Measurements from ENCODE around the gene BARHL2. TPM values are rescaled to one million over a fixed set of nuclear protein-coding genes. Genes with fewer than 3 reads are reported as not detected.
A peak's percentile ranks its signal among the peaks of the same experiment; 100 is the strongest.

Gene BARHL2
- total RNA-seq, 4 donors from 2014 or later, result not detected

DNA sequence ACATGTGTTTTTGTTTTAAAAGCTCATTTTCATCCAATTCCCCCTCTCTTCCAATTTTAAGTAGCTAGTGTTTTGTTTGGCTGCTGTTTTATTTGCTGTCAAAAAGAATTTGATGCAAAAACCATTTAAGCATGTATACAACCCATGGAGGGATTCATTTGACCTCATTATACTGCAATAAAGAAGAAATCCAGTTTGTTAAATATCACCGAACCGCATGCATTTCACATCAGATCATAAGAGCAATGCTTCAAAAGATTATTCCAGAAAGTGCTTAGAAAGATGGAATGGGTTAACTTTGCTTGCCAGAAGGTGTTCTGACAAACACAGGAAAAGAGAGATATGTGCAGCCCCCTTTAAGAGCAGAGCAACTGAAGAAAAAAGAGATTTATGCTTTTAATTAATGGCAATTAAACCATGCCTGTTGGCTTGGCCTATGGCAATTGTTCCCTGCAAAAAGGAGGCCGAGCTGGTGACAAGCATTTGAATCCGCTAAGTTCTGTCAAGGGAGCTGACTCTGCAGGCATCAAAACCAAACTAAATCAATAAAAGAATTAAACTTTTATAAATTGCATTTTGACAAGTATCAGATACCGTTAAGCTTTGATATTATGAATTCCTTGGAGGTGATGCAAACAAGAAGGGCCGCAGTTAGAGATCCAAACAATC, 14.4 kb upstream of the BARHL2 start:
- Histone ChIP-seq H3K4me3 (no peak overlapping the region), H3K27ac (no peak overlapping the region), H3K27me3 (peaks cover 26 to 100% (median 45%) of the 10 kb centered on the region in 4 donors), H3K4me1 (peaks cover 0 to 40% (median 0%) of the 10 kb centered on the region in 3 donors), H3K9me3 (no peaks in the 10 kb centered on the region), H3K36me3 (no peaks in the 10 kb centered on the region)
- intact Hi-C loops (cut with DNase I), result no loop called here
- 34 to 52% methylated on average over 6 of the region's 6 CpGs for WGBS, 2 donors
- no peak for TF ChIP-seq POLR2A (IDR thresholded peaks at IDR 0.05)
- TF ChIP-seq, protein P1, sequence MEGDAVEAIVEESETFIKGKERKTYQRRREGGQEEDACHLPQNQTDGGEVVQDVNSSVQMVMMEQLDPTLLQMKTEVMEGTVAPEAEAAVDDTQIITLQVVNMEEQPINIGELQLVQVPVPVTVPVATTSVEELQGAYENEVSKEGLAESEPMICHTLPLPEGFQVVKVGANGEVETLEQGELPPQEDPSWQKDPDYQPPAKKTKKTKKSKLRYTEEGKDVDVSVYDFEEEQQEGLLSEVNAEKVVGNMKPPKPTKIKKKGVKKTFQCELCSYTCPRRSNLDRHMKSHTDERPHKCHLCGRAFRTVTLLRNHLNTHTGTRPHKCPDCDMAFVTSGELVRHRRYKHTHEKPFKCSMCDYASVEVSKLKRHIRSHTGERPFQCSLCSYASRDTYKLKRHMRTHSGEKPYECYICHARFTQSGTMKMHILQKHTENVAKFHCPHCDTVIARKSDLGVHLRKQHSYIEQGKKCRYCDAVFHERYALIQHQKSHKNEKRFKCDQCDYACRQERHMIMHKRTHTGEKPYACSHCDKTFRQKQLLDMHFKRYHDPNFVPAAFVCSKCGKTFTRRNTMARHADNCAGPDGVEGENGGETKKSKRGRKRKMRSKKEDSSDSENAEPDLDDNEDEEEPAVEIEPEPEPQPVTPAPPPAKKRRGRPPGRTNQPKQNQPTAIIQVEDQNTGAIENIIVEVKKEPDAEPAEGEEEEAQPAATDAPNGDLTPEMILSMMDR (IDR thresholded peaks at IDR 0.05), result no peak
- no peak for DNase-seq

DNA sequence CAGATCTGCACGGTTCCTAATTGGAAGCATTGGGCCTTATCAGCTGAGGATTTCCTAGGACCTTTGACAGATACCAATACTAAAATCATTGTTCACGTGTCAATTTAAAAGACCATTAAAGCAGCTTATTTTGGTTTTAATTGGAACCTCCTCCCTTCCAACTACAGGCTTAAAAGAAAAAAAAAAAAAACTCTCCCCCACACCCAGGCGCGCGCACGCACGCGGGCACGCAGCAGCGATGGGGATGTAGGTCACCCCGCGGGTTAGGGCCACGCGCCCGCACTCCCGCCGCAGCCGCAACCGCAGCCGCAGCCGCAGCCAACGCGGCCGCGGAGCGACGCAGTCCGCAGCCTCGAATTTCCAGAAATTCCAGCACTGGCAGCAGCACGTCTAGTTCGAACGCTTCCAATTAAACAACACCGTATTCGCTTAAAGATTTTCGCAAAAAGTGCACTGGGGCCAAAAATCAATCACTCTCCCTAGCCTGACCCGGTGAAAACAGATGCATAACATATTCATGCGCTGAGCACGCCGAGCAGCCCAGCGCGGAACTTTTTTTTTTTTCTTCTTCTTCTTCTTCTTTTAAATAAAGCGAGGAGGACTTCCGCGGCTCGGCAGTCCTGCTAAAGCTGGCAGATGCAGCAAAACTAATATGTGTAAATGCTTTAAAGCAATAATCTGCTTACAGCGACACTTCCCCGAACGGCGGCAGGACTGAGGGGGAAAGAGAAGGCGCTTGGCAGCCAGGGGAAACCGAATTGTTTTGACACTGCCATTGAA, 13.3 kb upstream of the BARHL2 start:
- Histone ChIP-seq H3K27me3 (peaks cover 34 to 100% (median 53%) of the 10 kb centered on the region in 4 donors), H3K27ac (no peak overlapping the region), H3K9me3 (no peaks in the 10 kb centered on the region), H3K4me1 (peaks cover 3 to 50% (median 8%) of the 10 kb centered on the region in 3 donors), H3K36me3 (no peaks in the 10 kb centered on the region), H3K4me3 (peak overlapping the region in 2 of 4 donors; percentile 19 to 44)
- no peak for DNase-seq
- 8 to 14% methylated on average over 21 to 40 of the region's 51 CpGs for WGBS, 2 donors
- TF ChIP-seq, protein P1 (IDR thresholded peaks at IDR 0.05), result no peak
- TF ChIP-seq POLR2A (IDR thresholded peaks at IDR 0.05), result no peak
- intact Hi-C loops (cut with DNase I), result no loop called here

DNA sequence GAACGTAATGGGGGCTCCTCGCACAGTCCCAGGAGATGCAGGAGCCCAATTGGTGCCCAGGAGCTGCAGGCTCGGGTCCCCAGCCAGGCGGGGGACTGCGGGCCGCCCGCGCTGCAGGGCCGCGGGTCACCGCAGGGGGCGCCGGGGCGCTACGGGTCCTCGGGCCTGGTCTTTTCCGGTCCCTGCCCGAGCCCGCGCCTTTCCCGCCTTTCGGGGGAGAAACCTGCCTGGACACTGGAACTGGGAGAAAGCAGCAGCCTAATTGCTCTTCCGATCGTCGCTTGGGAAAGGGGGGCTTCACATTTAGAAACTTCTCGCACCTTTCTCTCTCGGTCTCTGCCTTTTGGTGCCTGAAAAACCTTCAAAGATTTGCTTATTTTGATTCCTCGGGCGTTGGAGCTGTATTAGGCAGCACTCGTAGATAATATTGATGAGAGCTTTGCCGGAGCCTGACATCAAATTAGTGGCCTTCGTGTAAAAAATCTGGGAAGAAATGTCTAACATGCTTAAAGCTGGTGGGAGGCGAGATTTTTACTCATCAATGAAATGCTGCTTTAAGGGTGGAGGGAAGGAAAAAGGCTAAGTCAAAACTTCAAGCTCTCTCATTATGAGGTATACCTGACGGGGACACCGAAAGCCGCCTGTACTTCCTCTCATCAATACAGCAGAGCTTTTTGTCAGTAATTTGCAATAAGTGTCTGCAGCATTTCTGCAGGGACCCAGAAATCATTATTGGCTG, 12.6 kb upstream of the BARHL2 start:
- intact Hi-C loops (cut with DNase I), result loop anchor here (10.0 kb wide), 1 partner anchor 235 kb away; no protein-coding TSS in a partner anchor
- Histone ChIP-seq H3K4me3 (peak overlapping the region in 1 of 4 donors; percentile 44), H3K27me3 (peaks cover 38 to 100% (median 61%) of the 10 kb centered on the region in 4 donors), H3K9me3 (no peaks in the 10 kb centered on the region), H3K4me1 (peaks cover 5 to 58% (median 16%) of the 10 kb centered on the region in 3 donors), H3K27ac (no peak overlapping the region), H3K36me3 (no peaks in the 10 kb centered on the region)
- TF ChIP-seq, protein P1 (IDR thresholded peaks at IDR 0.05), result peak in 3 of 6 experiments; percentile 9 to 29 (median 21)
- TF ChIP-seq POLR2A (IDR thresholded peaks at IDR 0.05), result no peak
- 17 to 20% methylated on average over 20 to 28 of the region's 36 CpGs for WGBS, 2 donors
- DNase-seq, result no peak

DNA sequence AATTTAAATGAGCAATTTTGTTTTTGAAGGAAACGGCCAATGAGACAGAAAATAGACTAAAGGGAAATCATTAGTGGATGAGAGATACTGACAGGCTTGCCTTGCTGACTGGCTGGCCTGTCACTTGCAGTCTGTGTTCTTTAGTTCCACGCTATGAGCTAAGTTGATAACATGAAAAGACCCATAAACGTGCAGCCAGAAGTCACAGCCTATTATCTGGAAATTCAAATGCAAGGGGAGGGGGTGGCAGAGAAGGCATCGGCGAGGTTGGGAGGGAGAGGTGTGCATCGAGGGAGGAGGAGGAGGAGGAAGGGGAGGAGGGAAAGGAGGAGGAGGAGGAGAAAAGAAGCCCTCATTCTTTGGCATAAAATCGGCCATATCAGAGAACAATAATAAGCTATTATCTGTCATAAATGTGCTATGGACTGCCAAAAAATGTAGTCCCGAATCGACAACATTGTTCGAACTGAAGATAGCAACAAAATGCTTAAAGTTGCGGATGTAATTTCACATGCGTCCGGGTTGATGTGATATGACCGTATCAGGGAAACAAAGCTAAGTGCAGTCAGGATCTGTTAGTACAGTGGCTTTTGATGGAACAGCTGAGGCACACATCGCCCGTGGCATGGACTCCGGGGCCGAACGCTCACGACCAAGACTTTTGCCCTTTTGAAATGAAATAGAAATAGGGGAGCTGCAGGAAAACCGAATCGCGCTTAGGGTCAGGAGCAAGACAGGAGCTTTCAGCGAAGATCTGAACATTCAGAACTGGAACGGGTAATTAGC, 11.6 kb upstream of the BARHL2 start:
- no peaks in the 10 kb centered on the region for H3K36me3 ChIP-seq
- intact Hi-C loops (cut with DNase I), result loop anchor here (10.0 kb wide), 1 partner anchor 236 kb away; no protein-coding TSS in a partner anchor
- no peak overlapping the region for H3K4me3 ChIP-seq
- no peak for DNase-seq
- H3K9me3 ChIP-seq, result no peaks in the 10 kb centered on the region
- peaks cover 5 to 68% (median 23%) of the 10 kb centered on the region in 3 donors for H3K4me1 ChIP-seq
- H3K27ac ChIP-seq, result no peak overlapping the region
- WGBS, 2 donors, result 15 to 24% methylated on average over 25 of the region's 25 CpGs
- peaks cover 43 to 100% (median 71%) of the 10 kb centered on the region in 4 donors for H3K27me3 ChIP-seq
- TF ChIP-seq, protein P1 (IDR thresholded peaks at IDR 0.05), result no peak
- TF ChIP-seq POLR2A (IDR thresholded peaks at IDR 0.05), result no peak
